Effector memory CD4-positive, alpha-beta T cell (primary cell): Measurements from ENCODE around the gene DCDC2.

Source experiments
- DNase-seq, 3 donors: peaks; one replicate each; pipeline ENCODE4 v3.0.0-alpha.2; 2020
- H3K27ac ChIP-seq: 2 replicates; pipeline ENCODE4 v1.7.0; 2013; ENCODE audit warnings: mild to moderate bottlenecking, low read length, moderate library complexity; ENCODE audit not compliant: insufficient read depth, poor library complexity, severe bottlenecking
- H3K27me3 ChIP-seq: replicated peaks from 2 replicates; pipeline ENCODE4 v1.7.0; 2013; ENCODE audit warnings: mild to moderate bottlenecking, low read length; ENCODE audit not compliant: insufficient read depth, control insufficient read depth, poor library complexity, severe bottlenecking
- H3K36me3 ChIP-seq: 2 replicates; pipeline ENCODE4 v1.7.0; 2013; ENCODE audit warnings: mild to moderate bottlenecking, low read length, moderate library complexity; ENCODE audit not compliant: control insufficient read depth, insufficient read depth
- H3K4me1 ChIP-seq: 2 replicates; pipeline ENCODE4 v1.7.0; 2013; ENCODE audit warnings: low read length, mild to moderate bottlenecking; ENCODE audit not compliant: control insufficient read depth, insufficient read depth, poor library complexity, severe bottlenecking
- H3K4me3 ChIP-seq: 2 replicates; pipeline ENCODE4 v1.7.0; 2013; ENCODE audit warnings: low read length, low read depth, mild to moderate bottlenecking; ENCODE audit not compliant: insufficient read depth, poor library complexity, severe bottlenecking
- H3K9me3 ChIP-seq: 2 replicates; pipeline ENCODE4 v1.7.0; 2013; ENCODE audit warnings: mild to moderate bottlenecking, low read length, moderate library complexity; ENCODE audit not compliant: control insufficient read depth

DCDC2 gene

GRCh38 chr6:24353861-24354260 is 4.0 kb downstream of the DCDC2 start:
- Histone ChIP-seq H3K4me3 (no peak overlapping the region), H3K9me3 (no peaks in the 10 kb centered on the region), H3K27me3 (no peaks in the 10 kb centered on the region), H3K36me3 (no peaks in the 10 kb centered on the region), H3K27ac (no peak overlapping the region), H3K4me1 (peaks cover 2% of the 10 kb centered on the region)
- DNase-seq = no peak

GRCh38 chr6:24352434-24352833 is 5.4 kb downstream of the DCDC2 start:
- no peaks in the 10 kb centered on the region for H3K27me3 ChIP-seq
- no peaks in the 10 kb centered on the region for H3K4me1 ChIP-seq
- H3K36me3 ChIP-seq = no peaks in the 10 kb centered on the region
- no peaks in the 10 kb centered on the region for H3K9me3 ChIP-seq
- no peak overlapping the region for H3K4me3 ChIP-seq
- H3K27ac ChIP-seq = no peak overlapping the region
- no peak for DNase-seq

GRCh38 chr6:24344976-24345375 is 12.9 kb downstream of the DCDC2 start:
- Histone ChIP-seq H3K27me3 (peaks cover 4% of the 10 kb centered on the region), H3K36me3 (no peaks in the 10 kb centered on the region), H3K4me1 (no peaks in the 10 kb centered on the region), H3K9me3 (no peaks in the 10 kb centered on the region), H3K27ac (no peak overlapping the region), H3K4me3 (no peak overlapping the region)
- DNase-seq = no peak

GRCh38 chr6:24340998-24341938 is 16.6 kb downstream of the DCDC2 start:
- no peaks in the 10 kb centered on the region for H3K4me1 ChIP-seq
- no peak for DNase-seq
- no peaks in the 10 kb centered on the region for H3K36me3 ChIP-seq
- H3K9me3 ChIP-seq = no peaks in the 10 kb centered on the region
- no peak overlapping the region for H3K4me3 ChIP-seq
- H3K27me3 ChIP-seq = peaks cover 4% of the 10 kb centered on the region
- no peak overlapping the region for H3K27ac ChIP-seq

- no peaks in the 10 kb centered on the region for H3K9me3 ChIP-seq
- H3K27me3 ChIP-seq = peaks cover 4% of the 10 kb centered on the region
- no peak overlapping the region for H3K27ac ChIP-seq
- H3K36me3 ChIP-seq = no peaks in the 10 kb centered on the region
- no peak for DNase-seq
- no peaks in the 10 kb centered on the region for H3K4me1 ChIP-seq
- H3K4me3 ChIP-seq = no peak overlapping the region
These were observed 17.9 kb downstream of the DCDC2 start for GRCh38 chr6:24339932-24340331.

GRCh38 chr6:24334285-24334684 is 23.6 kb downstream of the DCDC2 start:
- Histone ChIP-seq H3K9me3 (no peaks in the 10 kb centered on the region), H3K4me3 (no peak overlapping the region), H3K36me3 (no peaks in the 10 kb centered on the region), H3K27me3 (no peaks in the 10 kb centered on the region), H3K4me1 (no peaks in the 10 kb centered on the region), H3K27ac (no peak overlapping the region)
- no peak for DNase-seq

- Histone ChIP-seq H3K27ac (no peak overlapping the region), H3K9me3 (no peaks in the 10 kb centered on the region), H3K36me3 (no peaks in the 10 kb centered on the region), H3K4me3 (no peak overlapping the region), H3K27me3 (no peaks in the 10 kb centered on the region), H3K4me1 (no peaks in the 10 kb centered on the region)
- no peak for DNase-seq
These were observed 25.5 kb downstream of the DCDC2 start for GRCh38 chr6:24332317-24332716.

GRCh38 chr6:24330137-24330732 is 27.6 kb downstream of the DCDC2 start:
- Histone ChIP-seq H3K9me3 (no peaks in the 10 kb centered on the region), H3K27me3 (no peaks in the 10 kb centered on the region)
- DNase-seq = no peak

GRCh38 chr6:24329451-24329850 is 28.4 kb downstream of the DCDC2 start:
- no peaks in the 10 kb centered on the region for H3K9me3 ChIP-seq
- no peak overlapping the region for H3K4me3 ChIP-seq
- H3K27me3 ChIP-seq = no peaks in the 10 kb centered on the region
- no peaks in the 10 kb centered on the region for H3K36me3 ChIP-seq
- no peaks in the 10 kb centered on the region for H3K4me1 ChIP-seq
- H3K27ac ChIP-seq = no peak overlapping the region
- no peak for DNase-seq

More at GRCh38 chr6:24330137-24330732, 27.6 kb downstream of the DCDC2 start:
- no peaks in the 10 kb centered on the region for H3K36me3 ChIP-seq
- H3K27ac ChIP-seq = no peak overlapping the region
- no peak overlapping the region for H3K4me3 ChIP-seq
- no peaks in the 10 kb centered on the region for H3K4me1 ChIP-seq

- Histone ChIP-seq H3K27me3 (no peaks in the 10 kb centered on the region), H3K36me3 (no peaks in the 10 kb centered on the region), H3K9me3 (no peaks in the 10 kb centered on the region), H3K4me3 (no peak overlapping the region), H3K4me1 (no peaks in the 10 kb centered on the region), H3K27ac (no peak overlapping the region)
- no peak for DNase-seq
These were observed 28.8 kb downstream of the DCDC2 start for GRCh38 chr6:24329022-24329421.
